Fibroblast of mammary gland (primary cell): ENCODE data around the gene NISCH.

Experiments
- DNase-seq: peaks from one replicate; pipeline ENCODE4 v3.0.0-alpha.2; 2010; ENCODE audit warnings: low read depth
- H3K4me3 ChIP-seq: 2 replicates; pipeline ENCODE4 v1.5.1; 2011; ENCODE audit warnings: low read depth, mild to moderate bottlenecking, low read length, moderate library complexity; ENCODE audit not compliant: control insufficient read depth
- CTCF ChIP-seq: conservative IDR thresholded peaks from 2 replicates; pipeline ENCODE4 v1.5.1; 2011; ENCODE audit warnings: low read depth, low read length, inconsistent platforms; ENCODE audit not compliant: control insufficient read depth, insufficient read depth

NISCH gene

GRCh38 chr3:52455283-52456168 is at the start of gene NISCH:
Gene NISCH, plus strand, starts transcription at chr3:52455604. Its CDS starts 38 bp downstream, at chr3:52455642.
- TF ChIP-seq CTCF, result no peak
- DNase-seq, result peak; percentile 57
- peak within 1 kb of the TSS; percentile 86 for H3K4me3 ChIP-seq

GRCh38 chr3:52406231-52406661 is 49.2 kb upstream of the NISCH start:
- DNase-seq, result no peak
- no peak overlapping the region for H3K4me3 ChIP-seq
- TF ChIP-seq CTCF, result no peak

- no peak for DNase-seq
- TF ChIP-seq CTCF, result no peak
- no peak overlapping the region for H3K4me3 ChIP-seq
Measured at GRCh38 chr3:52406791-52407510, 48.5 kb upstream of the NISCH start.

- H3K4me3 ChIP-seq, result no peak overlapping the region
- no peak for DNase-seq
- TF ChIP-seq CTCF, result no peak
Measured at GRCh38 chr3:52407779-52408178, 47.6 kb upstream of the NISCH start.

- peak overlapping the region; percentile 95 for H3K4me3 ChIP-seq
- no peak for DNase-seq
- TF ChIP-seq CTCF, result no peak
Measured at GRCh38 chr3:52408466-52408865, 46.9 kb upstream of the NISCH start.

GRCh38 chr3:52415800-52416199 is 39.6 kb upstream of the NISCH start:
- DNase-seq, result no peak
- no peak for TF ChIP-seq CTCF
- H3K4me3 ChIP-seq, result no peak overlapping the region
